Activated naive CD4-positive, alpha-beta T cell (primary cell): ENCODE results near the gene ST6GALNAC6.
"Not testable (repeated sequence)": the region's sequence is repeated elsewhere in the genome, so short reads cannot be mapped to it uniquely, and the experiment has no call there.

Source experiments
- DNase-seq, 4 experiments: peaks; one replicate each; lab custom pipeline; 2025; lab: John Stamatoyannopoulos, UW

The ST6GALNAC6 gene

GRCh38 chr9:127854960-127855359 is 44.4 kb downstream of the ST6GALNAC6 start:
- no peak for DNase-seq

GRCh38 chr9:127854184-127854806 is 45.1 kb downstream of the ST6GALNAC6 start, which contains the start of gene ENG:
Gene ENG, minus strand, starts transcription at chr9:127854658. Its CDS starts 303 bp downstream, at chr9:127854355.
- peak in 1 of 4 experiments; percentile 23 for DNase-seq

GRCh38 chr9:127853312-127854183 is 45.9 kb downstream of the ST6GALNAC6 start:
- DNase-seq = no peak

GRCh38 chr9:127852829-127853228 is 46.6 kb downstream of the ST6GALNAC6 start:
- DNase-seq = no peak

- DNase-seq = no peak
These were observed 49.0 kb downstream of the ST6GALNAC6 start for GRCh38 chr9:127850286-127850830.

GRCh38 chr9:127848756-127849504 is 50.5 kb downstream of the ST6GALNAC6 start:
- no peak for DNase-seq

GRCh38 chr9:127847833-127848755 is 51.3 kb downstream of the ST6GALNAC6 start:
- no peak for DNase-seq

GRCh38 chr9:127847178-127847510 is 52.3 kb downstream of the ST6GALNAC6 start:
- no peak for DNase-seq

- no peak for DNase-seq
These were observed 52.8 kb downstream of the ST6GALNAC6 start for GRCh38 chr9:127846443-127847177.

- DNase-seq = not testable (repeated sequence)
These were observed 53.8 kb downstream of the ST6GALNAC6 start for GRCh38 chr9:127845619-127846018.

- no peak for DNase-seq
These were observed 54.5 kb downstream of the ST6GALNAC6 start for GRCh38 chr9:127844821-127845359.

- no peak for DNase-seq
These were observed 58.1 kb downstream of the ST6GALNAC6 start for GRCh38 chr9:127841087-127841835.

GRCh38 chr9:127838375-127839078 is 60.9 kb downstream of the ST6GALNAC6 start:
- no peak for DNase-seq

- no peak for DNase-seq
These were observed 62.1 kb downstream of the ST6GALNAC6 start for GRCh38 chr9:127837346-127837745.

- not testable (repeated sequence) for DNase-seq
These were observed 62.8 kb downstream of the ST6GALNAC6 start for GRCh38 chr9:127836561-127836960.

GRCh38 chr9:127835991-127836516 is 63.3 kb downstream of the ST6GALNAC6 start:
- DNase-seq = no peak
